LHCN-M2 (cell line): Measurements from ENCODE around the gene BANP. TPM values are rescaled to one million over a fixed set of nuclear protein-coding genes. Genes with fewer than 3 reads are reported as not detected.
"Not testable (repeated sequence)": the region's sequence is repeated elsewhere in the genome, so short reads cannot be mapped to it uniquely, and the experiment has no call there.

ENCODE experiments used
- DNase-seq: peaks from one replicate; pipeline ENCODE4 v3.0.0-alpha.2; 2012; ENCODE audit warnings: low read depth
- total RNA-seq: library from RNA; depleted of rRNA; stranded (reverse); fragments of >200 nt; gene quantifications from 2 replicates; pipeline ENCODE4 v1.2.3, GENCODE V29; 2014

The BANP gene
- total RNA-seq, 1 experiment from 2014 or later, result 20.5 TPM

DNA sequence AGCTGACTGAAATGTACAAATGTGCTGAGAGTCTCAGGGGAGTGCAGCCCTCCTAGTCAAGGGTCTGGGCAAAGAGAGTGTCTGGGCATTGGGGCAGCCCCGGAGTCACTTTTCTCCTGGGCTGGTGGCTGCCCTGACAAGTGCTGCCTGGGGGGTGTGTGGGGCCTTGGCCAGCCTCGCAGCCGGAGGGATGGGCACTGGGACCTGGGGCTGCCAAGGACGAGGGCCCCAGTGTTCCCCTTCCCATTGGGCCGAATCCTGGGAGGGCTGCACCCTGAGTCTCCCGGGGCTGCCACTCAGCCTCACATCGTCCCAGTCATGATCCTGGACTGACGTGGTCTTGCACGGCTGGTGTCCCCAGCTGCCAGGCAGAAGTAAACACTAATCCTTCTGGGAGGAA is 132.3 kb downstream of the BANP start:
- DNase-seq, result no peak

GRCh38 chr16:88084881-88085280 is 133.6 kb downstream of the BANP start:
- peak; percentile 20 for DNase-seq

- DNase-seq, result no peak
Measured at GRCh38 chr16:88086571-88087516, 135.6 kb downstream of the BANP start.

DNA sequence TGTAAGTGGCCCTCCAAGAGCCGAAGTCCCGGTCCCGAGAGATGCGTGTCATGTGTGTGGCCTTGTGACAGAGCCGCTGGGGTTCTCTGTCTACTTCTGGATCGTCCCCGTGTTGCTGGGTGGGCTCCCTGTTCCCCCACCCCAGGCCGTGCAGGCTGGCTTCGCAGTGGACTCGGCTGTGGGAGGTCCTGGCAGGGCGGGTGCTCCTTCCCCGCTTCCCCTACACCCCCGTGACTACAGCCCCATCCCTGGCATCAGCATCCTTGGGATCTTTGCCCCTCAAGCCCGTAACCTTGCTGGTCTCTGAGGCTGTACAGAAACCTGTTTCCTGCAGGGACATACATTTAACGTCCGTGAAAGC is 136.3 kb downstream of the BANP start:
- DNase-seq, result no peak

DNA sequence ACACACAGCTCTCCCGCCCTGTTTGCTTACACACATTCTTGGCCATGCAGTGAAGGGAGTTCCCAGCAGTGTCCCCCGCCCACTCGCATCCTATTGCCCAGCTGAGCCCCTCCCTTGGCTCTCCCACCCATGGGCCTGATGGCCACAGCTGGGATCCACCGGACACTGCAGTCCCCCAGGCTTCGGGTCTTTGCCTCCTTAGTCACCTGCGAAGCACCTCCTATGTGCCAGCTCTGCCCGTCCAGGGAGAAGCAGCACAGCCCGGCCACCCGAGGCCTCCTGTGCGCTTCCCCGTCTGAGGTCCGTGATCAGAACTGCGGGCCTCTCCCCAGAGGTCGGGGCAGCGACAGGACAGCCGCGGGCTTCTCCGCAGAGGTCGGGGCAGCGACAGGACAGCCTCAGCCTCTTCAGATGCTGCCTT is 136.9 kb downstream of the BANP start:
- DNase-seq, result no peak

- DNase-seq, result not testable (repeated sequence)
Measured at GRCh38 chr16:88088611-88089010, 137.4 kb downstream of the BANP start.

- not testable (repeated sequence) for DNase-seq
Measured at GRCh38 chr16:88089071-88089470, 137.8 kb downstream of the BANP start.

DNA sequence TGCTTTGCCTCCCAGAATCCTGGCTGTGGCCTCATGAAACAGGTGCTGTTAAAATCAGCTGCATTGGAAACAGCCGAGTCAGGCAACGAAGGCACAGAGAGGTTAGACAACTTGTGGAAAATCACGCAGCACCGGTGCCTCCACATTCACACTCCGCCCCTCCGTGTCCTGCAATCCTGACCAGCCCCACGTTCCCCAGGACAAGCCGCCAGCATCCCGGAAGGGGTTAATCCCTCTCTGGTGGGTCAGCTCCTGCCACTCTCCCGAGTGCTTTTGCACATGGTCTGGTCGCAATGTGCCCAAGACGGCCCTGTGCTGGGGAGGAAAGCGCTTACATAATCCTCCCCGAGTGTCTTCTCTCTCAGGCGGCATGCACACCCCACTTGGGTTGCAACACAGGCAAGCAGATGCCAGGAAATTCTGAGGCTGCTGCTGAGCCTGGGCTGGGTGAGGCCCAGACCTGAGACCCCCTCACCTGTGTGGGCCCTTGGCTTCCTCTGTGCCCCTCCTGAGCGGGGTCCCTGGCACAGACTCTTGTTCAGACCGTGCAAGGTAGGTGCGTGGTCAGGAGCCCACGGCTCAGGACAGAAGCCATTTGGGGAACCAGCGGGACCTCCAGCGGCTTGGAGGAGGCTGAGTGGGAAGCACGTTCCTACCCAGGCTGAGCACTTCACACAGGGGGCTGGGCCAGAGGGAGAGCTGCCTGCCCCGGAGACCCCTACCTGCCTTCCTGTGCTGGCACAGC is 138.6 kb downstream of the BANP start:
- DNase-seq, result not testable (repeated sequence)

DNA sequence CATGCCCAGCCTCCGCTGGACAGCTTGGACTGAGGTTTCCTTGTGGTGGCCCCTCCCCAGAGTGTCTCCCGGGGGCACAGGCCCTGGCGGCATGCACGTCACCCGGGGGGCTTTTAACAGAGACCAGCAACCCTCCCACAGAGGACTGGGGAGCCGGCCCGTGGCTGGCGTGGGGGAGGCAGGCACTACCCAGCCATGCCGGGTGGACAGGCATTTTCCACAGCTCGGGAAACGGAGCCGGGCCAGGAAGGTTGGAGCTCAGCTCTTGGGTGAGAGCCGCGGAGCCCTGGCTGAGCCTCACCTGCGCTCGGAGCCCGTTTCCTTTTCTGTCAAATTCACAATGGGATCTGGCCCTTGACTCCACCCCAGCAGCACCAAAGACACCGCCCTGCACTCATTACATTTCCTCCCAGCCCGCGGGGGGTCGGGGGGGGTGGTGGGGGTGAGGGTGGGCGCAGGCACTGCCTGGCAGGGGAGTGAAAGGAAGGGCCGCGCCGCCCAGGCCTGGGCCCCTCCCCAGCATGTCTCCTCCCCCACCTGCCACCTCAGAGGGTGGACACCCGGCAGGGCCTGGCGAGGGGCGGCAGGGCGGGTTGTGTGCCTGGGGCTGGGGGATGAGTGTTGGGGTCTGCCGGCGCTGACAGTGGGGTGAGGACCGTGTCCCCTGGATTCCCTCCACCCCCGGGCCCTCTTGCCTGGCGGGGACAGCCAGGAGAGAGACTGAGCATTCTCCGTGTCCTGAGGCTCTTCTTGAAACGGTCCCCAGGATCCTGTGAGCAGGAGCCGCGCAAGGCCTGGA is 139.3 kb downstream of the BANP start:
- DNase-seq, result not testable (repeated sequence)

DNA sequence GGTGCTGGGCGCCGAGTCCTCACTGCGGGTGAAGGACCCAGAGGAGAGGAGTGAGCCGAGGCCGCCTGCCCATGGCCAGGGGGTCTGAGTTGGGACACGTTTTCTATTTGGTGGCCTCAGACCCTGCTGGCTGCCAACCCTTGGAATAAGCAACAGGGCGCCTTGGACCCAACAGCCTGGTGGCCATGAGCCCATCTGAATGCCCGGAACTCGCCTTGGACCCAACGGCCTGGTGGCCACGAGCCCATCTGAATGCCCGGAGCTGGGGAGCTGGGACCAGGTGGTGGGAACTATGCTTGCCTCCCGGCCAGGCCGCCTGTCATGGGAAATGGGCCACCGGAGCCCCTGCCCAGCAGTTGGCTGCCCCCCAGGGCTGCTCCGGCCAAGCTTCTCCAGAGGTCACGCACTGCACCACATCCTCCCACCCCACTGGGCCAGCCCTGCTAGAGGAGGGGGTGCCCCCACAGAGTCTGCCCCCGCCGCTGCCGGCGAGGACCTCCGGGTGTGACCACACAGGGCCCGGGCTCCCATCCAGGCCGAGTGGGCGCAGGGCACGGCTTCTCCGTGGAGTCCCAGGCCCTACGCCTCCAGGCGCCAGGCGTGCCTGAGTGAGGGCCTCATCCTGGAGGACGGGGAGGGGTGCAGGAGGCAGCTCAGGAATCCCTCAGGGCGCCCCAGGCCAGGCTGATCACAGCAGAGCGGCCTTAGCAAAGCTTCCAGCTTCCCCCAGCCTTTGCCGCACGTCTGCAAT is 140.2 kb downstream of the BANP start:
- not testable (repeated sequence) for DNase-seq

DNA sequence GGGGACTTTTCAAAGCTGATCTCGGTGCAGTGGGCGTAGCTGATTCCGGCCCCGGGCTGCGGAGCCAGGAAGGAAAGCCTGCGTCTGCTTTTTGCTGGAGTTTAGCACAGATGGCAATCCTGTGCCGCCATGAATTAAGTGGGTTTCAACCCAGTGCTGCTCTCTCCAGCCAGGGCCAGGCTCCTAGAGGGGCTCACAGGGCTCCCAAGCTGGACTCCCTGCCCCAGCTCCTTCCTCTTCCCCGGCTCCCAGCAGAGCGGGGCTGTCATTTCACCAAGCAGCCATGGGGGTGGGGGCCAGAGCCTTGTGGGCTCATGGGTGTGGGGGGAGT is 140.7 kb downstream of the BANP start:
- DNase-seq, result not testable (repeated sequence)

- DNase-seq, result not testable (repeated sequence)
Measured at GRCh38 chr16:88092791-88093555, 141.7 kb downstream of the BANP start.

DNA sequence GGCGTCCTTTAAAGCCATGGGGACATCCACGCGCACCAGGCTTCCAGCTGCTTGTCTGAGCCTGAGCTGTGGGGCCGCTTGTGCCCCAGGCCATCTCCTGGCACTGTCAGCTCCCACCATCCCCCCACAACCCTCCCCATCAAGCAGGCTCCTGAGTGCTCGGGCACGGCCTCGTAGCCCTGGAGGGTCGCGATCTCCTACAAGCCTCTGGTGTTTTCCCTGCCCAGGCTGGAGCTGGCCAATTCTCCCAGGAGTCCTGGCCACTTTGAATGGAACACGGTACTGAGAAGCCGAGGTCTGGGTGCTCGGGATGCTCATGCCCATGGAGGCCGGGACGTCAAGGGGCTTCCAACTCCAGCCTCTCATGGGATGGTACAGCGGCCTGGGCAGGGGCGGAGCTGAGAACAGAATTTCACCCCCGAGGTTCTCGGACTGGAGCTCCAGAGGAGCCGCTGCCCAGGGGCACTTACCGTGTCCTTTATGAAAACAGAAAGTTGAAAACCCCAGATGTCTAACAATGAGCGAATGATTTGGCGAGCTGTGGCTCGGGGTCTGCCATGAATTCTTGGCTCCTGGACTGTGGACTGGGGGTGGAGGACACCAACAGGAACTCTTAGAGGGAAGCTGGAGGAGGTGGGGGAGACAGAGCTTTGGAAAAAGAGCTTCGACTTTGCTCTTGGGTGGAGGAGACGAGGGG is 142.5 kb downstream of the BANP start:
- DNase-seq, result not testable (repeated sequence)

DNA sequence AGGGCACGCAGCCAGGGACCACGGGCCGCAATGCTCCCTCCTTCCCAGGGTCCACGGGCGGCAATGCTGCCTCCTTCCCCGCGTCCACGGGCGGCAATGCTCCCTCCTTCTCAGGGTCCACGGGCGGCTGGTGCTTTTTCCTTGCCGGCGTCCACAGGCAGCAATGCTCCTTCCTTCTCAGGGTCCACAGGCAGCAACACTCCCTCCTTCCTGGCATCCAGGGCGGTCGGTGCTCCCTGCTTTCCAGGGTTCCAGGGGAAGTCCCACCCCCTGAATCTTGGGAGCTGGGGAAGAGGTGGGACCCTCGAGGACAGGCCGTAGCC is 143.0 kb downstream of the BANP start:
- not testable (repeated sequence) for DNase-seq

DNA sequence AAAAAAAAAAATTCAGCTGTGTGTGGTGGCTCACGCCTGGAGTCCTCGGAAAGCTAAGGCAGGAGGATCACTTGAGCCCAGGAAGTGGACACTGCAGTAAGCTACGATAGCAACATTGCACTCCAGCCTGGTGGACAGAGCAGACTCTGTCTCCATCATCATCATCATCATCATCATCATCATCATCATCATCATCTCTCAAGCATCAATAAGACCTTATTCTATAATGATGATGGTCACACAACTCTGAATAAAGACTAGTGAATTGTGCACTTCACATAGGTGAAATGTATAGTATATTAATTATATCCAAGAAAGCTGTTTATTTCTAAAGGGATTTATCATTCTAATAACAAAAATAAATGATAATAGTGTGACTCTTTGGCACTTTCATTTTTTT is 143.7 kb downstream of the BANP start:
- DNase-seq, result not testable (repeated sequence)

- not testable (repeated sequence) for DNase-seq
Measured at GRCh38 chr16:88096659-88097058, 145.4 kb downstream of the BANP start.

GRCh38 chr16:88098731-88099562 is 147.7 kb downstream of the BANP start:
- DNase-seq, result peak; percentile 85

- DNase-seq, result no peak
Measured at GRCh38 chr16:88099563-88099890, 148.3 kb downstream of the BANP start.

DNA sequence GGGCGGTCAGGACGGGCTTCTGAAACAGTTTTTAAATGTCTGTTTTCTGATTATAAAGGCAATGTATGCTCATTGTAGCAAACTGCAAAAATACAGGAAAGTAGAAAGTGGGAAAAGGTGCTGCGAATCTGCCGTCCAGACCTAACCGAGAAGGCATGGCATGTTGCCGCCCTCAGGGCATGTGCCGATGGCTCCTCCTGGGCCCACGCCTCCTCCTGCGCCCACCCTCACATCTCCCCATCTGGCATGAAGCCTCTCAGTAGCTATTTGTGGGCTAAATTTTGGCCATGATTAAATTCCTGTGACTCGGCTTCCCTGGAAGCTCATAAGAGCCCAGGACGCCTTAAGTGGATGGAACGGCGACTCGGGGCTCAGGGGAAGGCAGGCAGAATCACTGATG is 148.7 kb downstream of the BANP start:
- not testable (repeated sequence) for DNase-seq
